Non-pigmented ciliary epithelial cell (primary cell): Measurements from ENCODE around the gene IGSF11.
"Not testable (repeated sequence)": the region's sequence is repeated elsewhere in the genome, so short reads cannot be mapped to it uniquely, and the experiment has no call there.

ENCODE experiments used
- DNase-seq: peaks from one replicate; pipeline ENCODE4 v3.0.0-alpha.2; 2010; ENCODE audit warnings: low read depth

Gene IGSF11

GRCh38 chr3:119034256-119035013, at the start of gene IGSF11:
Gene IGSF11 (minus strand): TSS chr3:119034846. CDS start chr3:119034582, 264 bp downstream.
- no peak for DNase-seq

- no peak for DNase-seq
These were observed 45.7 kb upstream of the IGSF11 start for GRCh38 chr3:119080364-119080763.

- no peak for DNase-seq
These were observed 38.8 kb upstream of the IGSF11 start for GRCh38 chr3:119073258-119074001.

- not testable (repeated sequence) for DNase-seq
These were observed 37.8 kb upstream of the IGSF11 start for GRCh38 chr3:119072451-119072850.

- DNase-seq = no peak
These were observed 35.1 kb upstream of the IGSF11 start for GRCh38 chr3:119069725-119070124.

GRCh38 chr3:119063471-119063870, 28.8 kb upstream of the IGSF11 start:
- DNase-seq = no peak

GRCh38 chr3:119062892-119063291, 28.2 kb upstream of the IGSF11 start:
- no peak for DNase-seq

- DNase-seq = no peak
These were observed 9.9 kb upstream of the IGSF11 start for GRCh38 chr3:119044593-119044992.

- DNase-seq = no peak
These were observed 7.5 kb upstream of the IGSF11 start for GRCh38 chr3:119042162-119042561.

GRCh38 chr3:119035014-119035346, 334 bp upstream of the IGSF11 start:
- DNase-seq = no peak

- no peak for DNase-seq
These were observed 1.0 kb downstream of the IGSF11 start for GRCh38 chr3:119033393-119034255.

GRCh38 chr3:119025171-119025795, 9.4 kb downstream of the IGSF11 start:
- DNase-seq = no peak

GRCh38 chr3:119019767-119020518, 14.7 kb downstream of the IGSF11 start:
- DNase-seq = no peak

- no peak for DNase-seq
These were observed 15.8 kb downstream of the IGSF11 start for GRCh38 chr3:119018690-119019463.

GRCh38 chr3:119015942-119016341, 18.7 kb downstream of the IGSF11 start:
- DNase-seq = no peak

GRCh38 chr3:119013951-119014350, 20.7 kb downstream of the IGSF11 start:
- DNase-seq = no peak

GRCh38 chr3:119011528-119011927, 23.1 kb downstream of the IGSF11 start:
- DNase-seq = no peak

GRCh38 chr3:118997190-118997589, 37.5 kb downstream of the IGSF11 start:
- DNase-seq = no peak

GRCh38 chr3:118991775-118992174, 42.9 kb downstream of the IGSF11 start:
- no peak for DNase-seq

- DNase-seq = no peak
These were observed 43.7 kb downstream of the IGSF11 start for GRCh38 chr3:118990823-118991560.
